Adrenal gland (tissue), 12 donors: ENCODE data around the gene ENOX1. TPM values are rescaled to one million over a fixed set of nuclear protein-coding genes. Genes with fewer than 3 reads are reported as not detected.

Experiments used
- DNase-seq, 7 donors: peaks; one replicate each; pipeline ENCODE4 v3.0.0-alpha.2; 2019 to 2020
- H3K27ac ChIP-seq, 5 donors: fragments of 200-600 bp; sonication (generic) in 4 of 5; 1 replicate in 3 of 5; 2 replicates in 2 of 5; pipeline versions ENCODE4 v1.5.1 to v1.8.0; 2016 to 2020; ENCODE audit warnings: mild to moderate bottlenecking in 1 of 5
- H3K27me3 ChIP-seq: fragments of 200-600 bp; 2 replicates; pipeline ENCODE4 v1.8.0; 2021
- H3K36me3 ChIP-seq, 2 donors: fragments of 200-600 bp; replicated peaks in 1 of 2; 1 replicate in 1 of 2; 2 replicates in 1 of 2; pipeline versions ENCODE4 v1.5.1 to v1.8.0; 2018 to 2022
- H3K4me1 ChIP-seq, 2 donors: fragments of 200-600 bp; replicated peaks in 1 of 2; 1 replicate in 1 of 2; 2 replicates in 1 of 2; pipeline versions ENCODE4 v1.5.1 to v1.8.0; 2018 to 2021
- H3K4me3 ChIP-seq, 4 donors: fragments of 200-600 bp; sonication (generic) in 3 of 4; one replicate each; pipeline ENCODE4 v1.5.1; 2016 to 2018
- H3K9me3 ChIP-seq, 3 donors: fragments of 200-600 bp; sonication (generic) in 1 of 3; replicated peaks in 1 of 3; 1 replicate in 2 of 3; 2 replicates in 1 of 3; pipeline versions ENCODE4 v1.5.1 to v1.8.0; 2016 to 2021
- CTCF ChIP-seq, 6 experiments: fragments of 450-650 bp in 4 of 6; fragments of 200-600 bp in 2 of 6; sonication (generic) in 1 of 6; IDR thresholded peaks; 1 replicate in 5 of 6; 2 replicates in 1 of 6; pipeline versions ENCODE4 v1.5.1 to v1.8.0; 2016 to 2021; ENCODE audit warnings: antibody characterized with exemption in 6 of 6, mild to moderate bottlenecking in 2 of 6, moderate library complexity in 1 of 6
- POLR2A ChIP-seq, 2 donors: fragments of 450-650 bp; IDR thresholded peaks; one replicate each; pipeline ENCODE4 v1.6.1; 2017; ENCODE audit warnings: antibody characterized with exemption in 2 of 2, mild to moderate bottlenecking in 2 of 2, moderate library complexity in 1 of 2
- WGBS, 4 donors: extraction: QIAGEN DNeasy Blood & Tissue Kit in 2 of 4; methylation state at CpG; one replicate each; pipeline versions ENCODE4 v1.1.5 to v1.1.7; 2013 to 2017; 5-methylcytosine and 5-hydroxymethylcytosine counted together
- intact Hi-C, 2 donors: fragments of 100-400 bp; cut with DNase I; formaldehyde crosslinking; loops; one replicate each; pipeline versions ENCODE4 v1.14.1 to v1.15.0; 2022 to 2023
- polyA plus RNA-seq, 3 donors: library from polyadenylated mRNA; stranded (reverse); fragments of 200-250 nt in 2 of 3; fragments of 350-450 nt in 1 of 3; fragmentation: Illumina TruSeq in 1 of 3; extraction: RNeasy Lipid Tissue Mini Kit (QIAGEN cat#74804) in 1 of 3; gene quantifications; one replicate each; pipeline ENCODE4 v1.2.3, GENCODE V29; 2013 to 2014
- total RNA-seq, 9 donors: library from RNA; depleted of rRNA in 4 of 9; stranded (reverse); fragments of >200 nt in 4 of 9; fragments of 120-200 nt in 1 of 9; fragmentation: NEBNext Ultra II Directional in 1 of 9; extraction: Animal tissue kit (Norgen Biotek cat#: 25700) in 1 of 9; gene quantifications; one replicate each; pipeline versions ENCODE4 v1.1.0 to v1.2.4, GENCODE V29; 2013 to 2023
- donor health status: healthy with polysubstance abuse.
- donor health status: Bipolar disorder and iron deficiency.
- donor health status: DM: yes; HTN: yes; CAD: no.
- donor health status: DM: no; HTN: no; CAD: no.
- donor health status: DM: no; HTN: no; CAD: no.
- donor health status: DM: yes; HTN: yes; CAD: no.

ENOX1 gene
- total and polyA plus RNA-seq, 12 donors: 0.25 to 5.8 (median 1.6) TPM

- Histone ChIP-seq H3K4me3 (no peak overlapping the region), H3K36me3 (no peaks in the 10 kb centered on the region), H3K4me1 (peaks cover 0 to 6% of the 10 kb centered on the region in 2 donors), H3K27me3 (no peaks in the 10 kb centered on the region), H3K27ac (no peak overlapping the region), H3K9me3 (no peaks in the 10 kb centered on the region)
- WGBS, 4 donors: 83 to 100% (median 93%) methylated on average over 1 of the region's 1 CpG
- intact Hi-C loops: no loop called here
- no peak for DNase-seq
- no peak for TF ChIP-seq CTCF (IDR thresholded peaks at IDR 0.05)
- TF ChIP-seq POLR2A (IDR thresholded peaks at IDR 0.05): no peak
Measured at GRCh38 chr13:43191546-43191945, 595.2 kb downstream of the ENOX1 start.

GRCh38 chr13:43185226-43185625, 601.5 kb downstream of the ENOX1 start:
- 70 to 95% (median 88%) methylated on average over 2 of the region's 2 CpGs for WGBS, 4 donors
- no peaks in the 10 kb centered on the region for H3K27me3 ChIP-seq
- H3K4me3 ChIP-seq: no peak overlapping the region
- intact Hi-C loops: no loop called here
- TF ChIP-seq POLR2A (IDR thresholded peaks at IDR 0.05) (no peak), CTCF (IDR thresholded peaks at IDR 0.05) (no peak)
- H3K36me3 ChIP-seq: no peaks in the 10 kb centered on the region
- H3K9me3 ChIP-seq: no peaks in the 10 kb centered on the region
- no peak for DNase-seq
- no peak overlapping the region for H3K27ac ChIP-seq
- no peaks in the 10 kb centered on the region for H3K4me1 ChIP-seq

- intact Hi-C loops: no loop called here
- DNase-seq: no peak
Measured at GRCh38 chr13:43180837-43181236, 605.9 kb downstream of the ENOX1 start.

GRCh38 chr13:43180036-43180660, 606.6 kb downstream of the ENOX1 start:
- intact Hi-C loops: no loop called here
- Histone ChIP-seq H3K27me3 (no peaks in the 10 kb centered on the region), H3K27ac (no peak overlapping the region), H3K4me1 (no peaks in the 10 kb centered on the region), H3K9me3 (no peaks in the 10 kb centered on the region), H3K4me3 (no peak overlapping the region), H3K36me3 (no peaks in the 10 kb centered on the region)
- TF ChIP-seq CTCF (IDR thresholded peaks at IDR 0.05) (no peak), POLR2A (IDR thresholded peaks at IDR 0.05) (no peak)
- WGBS, 4 donors: 93 to 96% (median 95%) methylated on average over 9 of the region's 9 CpGs
- no peak for DNase-seq

More at GRCh38 chr13:43180837-43181236, 605.9 kb downstream of the ENOX1 start:
- no peaks in the 10 kb centered on the region for H3K36me3 ChIP-seq
- H3K4me3 ChIP-seq: no peak overlapping the region
- H3K27ac ChIP-seq: no peak overlapping the region
- TF ChIP-seq POLR2A (IDR thresholded peaks at IDR 0.05) (no peak), CTCF (IDR thresholded peaks at IDR 0.05) (no peak)
- no peaks in the 10 kb centered on the region for H3K27me3 ChIP-seq
- H3K4me1 ChIP-seq: no peaks in the 10 kb centered on the region
- no peaks in the 10 kb centered on the region for H3K9me3 ChIP-seq
- WGBS, 4 donors: 90 to 94% (median 91%) methylated on average over 7 to 16 of the region's 16 CpGs
